GM18505 (cell line): Measurements from ENCODE around the gene COG1.

Source experiments
- ATAC-seq: cut with Tn5 transposase; IDR thresholded peaks from one replicate; pipeline ENCODE4 v1.9.1; 2021; ENCODE audit not compliant: unreplicated experiment
- POLR2A ChIP-seq: IDR thresholded peaks from 4 replicates; pipeline ENCODE4 v1.6.1; 2011; ENCODE audit warnings: borderline replicate concordance; ENCODE audit not compliant: insufficient read depth, insufficient read length; ENCODE audit errors: extremely low read depth

COG1 gene

DNA sequence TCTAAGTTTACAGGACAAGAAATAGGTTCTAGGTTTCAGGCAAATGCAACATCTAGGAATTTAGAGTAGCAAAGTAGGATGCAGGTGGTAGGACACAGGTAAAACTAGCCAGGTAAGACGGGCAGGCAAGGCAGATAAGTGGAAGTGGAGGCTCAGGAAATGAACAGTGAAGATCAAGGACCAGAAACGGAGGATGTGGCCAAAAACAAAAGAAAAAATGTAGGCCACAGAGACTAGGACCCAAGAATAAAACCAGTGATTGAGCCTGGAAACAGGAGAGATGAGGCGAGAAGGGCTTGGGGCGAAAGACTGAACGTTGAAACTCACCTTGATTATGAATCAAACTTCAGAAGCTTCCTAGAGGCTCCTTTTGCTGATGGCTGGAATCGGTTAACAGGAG, 44.9 kb downstream of the COG1 start:
- no peak for TF ChIP-seq POLR2A
- ATAC-seq = no peak

DNA sequence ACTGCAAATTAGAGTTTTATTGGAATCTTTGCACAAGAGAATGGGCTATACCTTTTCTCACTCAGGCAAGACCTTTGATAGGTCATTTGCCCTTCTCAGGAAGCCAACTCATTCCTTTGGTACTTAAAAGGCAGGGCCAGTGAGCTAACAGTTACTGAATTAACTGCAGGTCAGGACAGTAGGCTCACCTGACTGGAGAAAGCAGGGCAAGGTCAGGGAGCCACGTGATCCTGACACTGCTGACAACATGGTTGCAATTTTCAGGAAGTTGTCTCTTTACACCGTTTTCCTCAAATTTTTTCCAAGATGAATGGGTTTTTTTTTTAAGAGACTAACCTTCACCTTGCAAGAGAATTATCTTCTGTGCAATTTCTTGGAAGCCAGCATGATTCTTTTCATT, 47.7 kb downstream of the COG1 start:
- ATAC-seq = no peak
- TF ChIP-seq POLR2A = no peak

DNA sequence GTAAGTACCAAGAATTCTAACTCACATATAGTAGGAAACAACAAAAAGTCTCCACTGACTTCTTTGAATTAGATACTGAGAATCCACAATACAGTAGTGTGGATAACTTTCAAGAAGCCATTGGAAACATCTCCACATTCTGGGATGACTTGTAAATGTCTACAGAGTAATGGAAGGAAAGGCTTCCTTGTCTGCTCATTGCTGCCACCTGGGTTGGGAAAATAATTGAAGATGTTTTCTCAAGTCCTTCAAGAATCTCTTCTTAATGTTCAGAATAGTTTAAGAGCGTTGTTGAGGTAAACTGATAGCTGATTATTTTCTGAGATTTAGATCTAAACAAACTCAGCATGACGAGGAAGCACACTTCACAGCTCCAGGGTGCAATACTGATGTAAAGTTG, 54.9 kb downstream of the COG1 start:
- no peak for TF ChIP-seq POLR2A
- ATAC-seq = no peak

DNA sequence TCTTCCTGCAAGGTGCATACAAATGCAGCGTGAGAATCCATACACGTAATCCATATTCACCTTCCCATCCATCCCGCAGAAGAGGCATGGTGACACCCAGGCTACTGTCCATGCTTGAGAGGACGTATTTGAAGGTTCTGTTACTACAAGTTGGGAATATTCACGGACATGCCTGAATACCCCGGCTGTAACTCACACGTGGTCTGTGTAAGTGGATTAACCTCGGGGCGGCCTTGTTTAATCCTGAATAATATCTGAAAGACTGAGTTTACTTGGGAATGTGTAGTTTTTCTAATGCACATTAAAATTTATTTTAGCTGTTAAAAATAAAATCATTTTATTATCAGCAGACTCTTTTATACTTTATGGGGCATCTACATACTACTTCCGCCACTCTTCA, 55.7 kb downstream of the COG1 start:
- no peak for TF ChIP-seq POLR2A
- no peak for ATAC-seq

DNA sequence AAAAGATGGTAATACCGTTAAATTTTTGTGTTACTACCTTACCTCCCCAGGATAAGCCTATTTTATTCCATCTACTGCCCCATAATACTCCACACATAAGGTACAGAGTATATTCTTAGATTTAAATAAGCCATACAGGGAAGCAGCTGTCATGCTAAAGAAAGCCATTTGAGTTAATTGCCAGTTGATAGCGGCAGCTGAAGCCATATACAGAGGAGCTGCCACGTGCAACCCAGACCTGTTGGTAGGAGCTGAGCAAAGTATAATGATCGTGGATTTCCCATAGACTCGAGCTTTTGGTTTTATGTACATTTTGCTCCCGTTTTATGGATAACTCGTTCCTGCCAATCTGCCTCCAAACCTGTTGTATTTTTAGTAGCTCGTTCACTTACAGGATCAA, 56.8 kb downstream of the COG1 start:
- ATAC-seq = no peak
- TF ChIP-seq POLR2A = no peak

DNA sequence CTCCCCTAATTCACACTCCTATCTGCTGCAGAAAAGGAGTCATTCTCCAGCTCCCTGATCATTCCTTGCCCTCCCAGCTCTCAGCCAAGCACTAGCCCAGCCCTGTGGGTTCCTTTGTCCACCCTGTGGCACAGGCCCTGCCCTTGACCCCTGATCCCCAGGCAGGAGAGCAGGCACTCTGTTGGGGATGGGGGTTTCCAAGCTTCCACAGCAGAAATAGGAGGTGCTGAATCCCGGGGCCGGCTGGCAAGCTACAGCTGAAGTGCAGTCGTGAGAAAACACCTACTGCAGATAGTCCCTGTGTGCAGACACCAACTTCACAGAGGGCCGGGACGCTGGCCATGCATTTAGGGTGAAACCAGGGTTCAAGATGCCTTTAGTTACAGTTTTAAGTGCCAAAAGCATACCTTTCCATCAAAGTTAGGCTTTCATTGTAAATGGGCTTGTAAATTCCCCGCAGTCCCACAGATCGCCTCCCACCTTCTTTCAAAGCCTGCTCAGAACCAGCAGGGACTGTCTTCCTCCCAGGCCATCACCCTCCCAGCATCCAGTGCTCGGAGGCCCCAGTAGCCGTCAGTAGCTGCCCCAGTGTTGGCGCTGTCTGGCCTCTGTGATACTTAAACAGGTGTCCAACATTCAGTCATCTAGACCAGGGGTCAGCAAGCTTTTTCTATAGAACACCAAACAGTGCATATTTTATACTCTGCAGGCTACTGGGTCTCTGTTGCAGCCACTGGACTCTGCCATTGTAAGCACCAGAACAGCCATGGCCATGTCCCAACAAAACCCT, 58.2 kb downstream of the COG1 start:
- no peak for ATAC-seq
- TF ChIP-seq POLR2A = no peak

- no peak for ATAC-seq
- no peak for TF ChIP-seq POLR2A
Measured at GRCh38 chr17:73251871-73252270, 59.0 kb downstream of the COG1 start.

- TF ChIP-seq POLR2A = no peak
- ATAC-seq = no peak
Measured at GRCh38 chr17:73255671-73256181, 62.9 kb downstream of the COG1 start.

DNA sequence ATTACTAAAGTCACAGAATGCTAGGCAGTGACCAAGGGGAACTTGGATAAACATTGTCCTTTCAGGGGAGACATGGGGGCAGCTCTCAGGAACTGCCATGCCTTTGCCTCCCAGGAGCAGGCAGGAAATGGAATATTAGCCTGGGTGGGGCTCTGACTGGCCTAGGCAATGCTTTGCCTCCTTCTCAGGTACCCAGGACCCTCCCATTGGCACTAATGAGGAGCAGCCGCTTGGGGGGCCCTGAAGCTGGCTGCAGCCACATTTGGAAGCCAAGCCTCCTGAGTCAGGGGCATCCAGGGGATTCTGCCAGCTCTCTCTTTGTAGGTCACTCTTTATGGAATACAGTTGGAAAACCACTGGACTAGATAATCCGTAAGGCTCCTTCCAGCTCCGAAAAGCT, 63.4 kb downstream of the COG1 start:
- no peak for ATAC-seq
- no peak for TF ChIP-seq POLR2A

GRCh38 chr17:73257516-73257915, 64.7 kb downstream of the COG1 start:
- no peak for ATAC-seq
- no peak for TF ChIP-seq POLR2A
